Measurements from ENCODE around the gene RPS6KL1. TPM values are rescaled to one million over a fixed set of nuclear protein-coding genes. Genes with fewer than 3 reads are reported as not detected.
"Not testable (repeated sequence)": the region's sequence is repeated elsewhere in the genome, so short reads cannot be mapped to it uniquely, and the experiment has no call there.

The RPS6KL1 gene
- total RNA-seq, 1 experiment from 2014 or later = 18.8 TPM

DNA sequence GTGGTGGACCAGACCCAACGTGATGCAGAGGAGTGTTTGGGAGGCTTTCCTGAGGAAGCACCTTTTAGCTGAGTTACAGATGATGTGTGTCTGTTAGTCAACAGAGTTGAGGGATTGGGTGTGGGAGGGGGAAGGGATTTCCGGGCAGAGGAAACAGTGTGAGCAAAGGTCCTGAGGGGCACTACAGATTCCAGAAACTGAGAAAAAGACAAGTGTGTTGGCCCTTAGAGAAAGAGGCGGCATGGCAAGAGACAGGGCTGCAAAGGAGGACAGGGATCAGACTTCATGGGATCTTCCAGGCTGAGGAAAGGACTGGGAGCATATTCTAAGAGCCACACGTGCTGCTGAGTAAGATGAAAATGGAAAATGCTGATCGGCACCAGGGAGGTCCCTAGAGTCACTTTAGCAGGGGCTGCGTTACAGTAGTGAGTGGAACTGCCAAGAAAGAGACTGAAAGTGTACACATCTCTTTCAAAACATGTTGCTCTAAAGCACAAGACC is 9.4 kb upstream of the RPS6KL1 start:
- H3K23me2 ChIP-seq (ENCODE audit: insufficient read length, low read depth, low read length, poor library complexity, severe bottlenecking) = peaks cover 2% of the 10 kb centered on the region
- H3K4me2 ChIP-seq (ENCODE audit: insufficient read depth, insufficient read length, low read length) = no peak overlapping the region
- Mint-ChIP-seq H3K9me3 (no peaks in the 10 kb centered on the region), H3K4me1 (no peaks in the 10 kb centered on the region), H3K27ac (no peak overlapping the region), H3K27me3 (ENCODE audit: low read depth) (peaks cover 2% of the 10 kb centered on the region; the same call in 1 of the 2 replicates), H3K4me3 (no peak overlapping the region), H3K36me3 (ENCODE audit: insufficient read depth in 1 of 3, low read depth in 3 of 3) (no peaks in the 10 kb centered on the region)
- no peaks in the 10 kb centered on the region for H3K79me1 ChIP-seq (ENCODE audit: insufficient read depth, low read depth, low read length, poor library complexity, severe bottlenecking)
- H4K5ac ChIP-seq (ENCODE audit: insufficient read length, low read depth, low read length) = no peak overlapping the region
- no peaks in the 10 kb centered on the region for H4K20me1 ChIP-seq (ENCODE audit: control insufficient read depth, insufficient read depth, insufficient read length)
- no peak overlapping the region for H2BK12ac ChIP-seq (ENCODE audit: insufficient read length, low read depth, low read length)
- no peak overlapping the region for H3K27ac ChIP-seq (ENCODE audit: insufficient read length, low read depth, low read length)
- no peak overlapping the region for H2BK120ac ChIP-seq (ENCODE audit: low read depth, low read length, poor library complexity, severe bottlenecking)
- no peak overlapping the region for H3K56ac ChIP-seq (ENCODE audit: insufficient read length, low read depth, low read length)
- no peak overlapping the region for H2BK15ac ChIP-seq (ENCODE audit: low read depth, low read length)
- H2AFZ ChIP-seq (ENCODE audit: low read length) = no peak overlapping the region
- no peak overlapping the region for H2AK5ac ChIP-seq (ENCODE audit: insufficient read length, low read length)
- TF ChIP-seq, protein P1, sequence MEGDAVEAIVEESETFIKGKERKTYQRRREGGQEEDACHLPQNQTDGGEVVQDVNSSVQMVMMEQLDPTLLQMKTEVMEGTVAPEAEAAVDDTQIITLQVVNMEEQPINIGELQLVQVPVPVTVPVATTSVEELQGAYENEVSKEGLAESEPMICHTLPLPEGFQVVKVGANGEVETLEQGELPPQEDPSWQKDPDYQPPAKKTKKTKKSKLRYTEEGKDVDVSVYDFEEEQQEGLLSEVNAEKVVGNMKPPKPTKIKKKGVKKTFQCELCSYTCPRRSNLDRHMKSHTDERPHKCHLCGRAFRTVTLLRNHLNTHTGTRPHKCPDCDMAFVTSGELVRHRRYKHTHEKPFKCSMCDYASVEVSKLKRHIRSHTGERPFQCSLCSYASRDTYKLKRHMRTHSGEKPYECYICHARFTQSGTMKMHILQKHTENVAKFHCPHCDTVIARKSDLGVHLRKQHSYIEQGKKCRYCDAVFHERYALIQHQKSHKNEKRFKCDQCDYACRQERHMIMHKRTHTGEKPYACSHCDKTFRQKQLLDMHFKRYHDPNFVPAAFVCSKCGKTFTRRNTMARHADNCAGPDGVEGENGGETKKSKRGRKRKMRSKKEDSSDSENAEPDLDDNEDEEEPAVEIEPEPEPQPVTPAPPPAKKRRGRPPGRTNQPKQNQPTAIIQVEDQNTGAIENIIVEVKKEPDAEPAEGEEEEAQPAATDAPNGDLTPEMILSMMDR (conservative IDR thresholded peaks at IDR 0.05) = no peak
- H3K14ac ChIP-seq (ENCODE audit: insufficient read depth, low read length) = no peak overlapping the region
- no peak overlapping the region for H3T11ph ChIP-seq (ENCODE audit: low read length)
- H3K27me3 ChIP-seq (ENCODE audit: insufficient read depth, low read length) = no peaks in the 10 kb centered on the region
- H3K4me1 ChIP-seq (ENCODE audit: insufficient read depth, low read length) = no peaks in the 10 kb centered on the region
- no peak overlapping the region for H3K23ac ChIP-seq (ENCODE audit: insufficient read length, low read depth, low read length)
- no peak for DNase-seq
- no peak overlapping the region for H4K8ac ChIP-seq (replicated peaks; ENCODE audit: insufficient read length, low read depth, low read length)
- H3K9ac ChIP-seq (ENCODE audit: extremely low read depth, insufficient read length, low read length) = no peak overlapping the region
- no peak overlapping the region for H4K91ac ChIP-seq (ENCODE audit: insufficient read length, low read depth, low read length)
- H3K18ac ChIP-seq (ENCODE audit: insufficient read length, low read depth, low read length) = no peak overlapping the region
- no peaks in the 10 kb centered on the region for H3K79me2 ChIP-seq (ENCODE audit: insufficient read depth, low read length)
- no CpG with 5 or more reads among the region's 6 CpGs for WGBS (ENCODE audit: extremely low coverage, insufficient read length, low lambda C conversion rate)
- no peak overlapping the region for H3K4ac ChIP-seq (ENCODE audit: low read depth, low read length)
- H3K9me3 ChIP-seq (ENCODE audit: control insufficient read depth, low read depth, low read length) = no peaks in the 10 kb centered on the region
- no peak overlapping the region for H2BK5ac ChIP-seq (ENCODE audit: insufficient read length, low read length)
- H2BK20ac ChIP-seq (ENCODE audit: low read depth, low read length, poor library complexity, severe bottlenecking) = no peak overlapping the region

DNA sequence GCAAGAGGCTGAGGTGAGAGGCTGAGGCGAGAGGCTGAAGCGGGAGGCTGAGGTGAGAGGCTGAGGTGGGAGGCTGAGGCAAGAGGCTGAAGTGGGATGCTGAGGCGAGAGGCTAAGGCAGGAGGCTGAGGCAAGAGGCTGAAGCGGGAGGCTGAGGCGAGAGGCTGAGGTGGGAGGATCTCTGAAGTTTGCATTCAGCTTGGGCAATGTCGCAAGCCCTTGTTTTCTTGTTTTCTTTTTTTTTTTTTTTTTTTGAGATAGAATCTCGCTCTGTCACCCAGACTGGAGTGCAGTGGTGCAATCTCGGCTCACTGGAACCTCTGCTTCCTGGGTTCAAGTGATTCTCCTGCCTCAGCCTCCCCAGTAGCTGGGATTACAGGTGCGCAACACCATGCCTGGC is 8.7 kb upstream of the RPS6KL1 start:
- no CpG with 5 or more reads among the region's 9 CpGs for WGBS (ENCODE audit: extremely low coverage, insufficient read length, low lambda C conversion rate)
- not testable (repeated sequence) for H3K4me2 ChIP-seq (ENCODE audit: insufficient read depth, insufficient read length, low read length)

More for the DNA sequence above, 8.7 kb upstream of the RPS6KL1 start:
- not testable (repeated sequence) for H3K27ac Mint-ChIP-seq; H3K79me1 ChIP-seq (ENCODE audit: insufficient read depth, low read depth, low read length, poor library complexity, severe bottlenecking); DNase-seq; H3K23ac ChIP-seq (ENCODE audit: insufficient read length, low read depth, low read length); H3K4me1 Mint-ChIP-seq; H3K27me3 Mint-ChIP-seq (ENCODE audit: low read depth); H2BK15ac ChIP-seq (ENCODE audit: low read depth, low read length); H3K27me3 ChIP-seq (ENCODE audit: insufficient read depth, low read length); H3K4ac ChIP-seq (ENCODE audit: low read depth, low read length); H3K9ac ChIP-seq (ENCODE audit: extremely low read depth, insufficient read length, low read length); H2BK120ac ChIP-seq (ENCODE audit: low read depth, low read length, poor library complexity, severe bottlenecking); H2BK12ac ChIP-seq (ENCODE audit: insufficient read length, low read depth, low read length); H4K8ac ChIP-seq (replicated peaks; ENCODE audit: insufficient read length, low read depth, low read length); H2AK5ac ChIP-seq (ENCODE audit: insufficient read length, low read length); H2BK5ac ChIP-seq (ENCODE audit: insufficient read length, low read length); H3K36me3 Mint-ChIP-seq (ENCODE audit: insufficient read depth in 1 of 3, low read depth in 3 of 3); H4K20me1 ChIP-seq (ENCODE audit: control insufficient read depth, insufficient read depth, insufficient read length); H3T11ph ChIP-seq (ENCODE audit: low read length); H3K9me3 Mint-ChIP-seq; H4K91ac ChIP-seq (ENCODE audit: insufficient read length, low read depth, low read length); H3K23me2 ChIP-seq (ENCODE audit: insufficient read length, low read depth, low read length, poor library complexity, severe bottlenecking); H3K9me3 ChIP-seq (ENCODE audit: control insufficient read depth, low read depth, low read length); H3K14ac ChIP-seq (ENCODE audit: insufficient read depth, low read length); H2BK20ac ChIP-seq (ENCODE audit: low read depth, low read length, poor library complexity, severe bottlenecking); H3K4me1 ChIP-seq (ENCODE audit: insufficient read depth, low read length); H3K79me2 ChIP-seq (ENCODE audit: insufficient read depth, low read length); H3K27ac ChIP-seq (ENCODE audit: insufficient read length, low read depth, low read length); H3K56ac ChIP-seq (ENCODE audit: insufficient read length, low read depth, low read length); H3K18ac ChIP-seq (ENCODE audit: insufficient read length, low read depth, low read length); H4K5ac ChIP-seq (ENCODE audit: insufficient read length, low read depth, low read length); H3K4me3 Mint-ChIP-seq; H2AFZ ChIP-seq (ENCODE audit: low read length)
